WERI-Rb-1 (cell line): Measurements from ENCODE around the gene SPINK2.

ENCODE experiments used
- DNase-seq: peaks from one replicate; pipeline ENCODE4 v3.0.0-alpha.2; 2020
- H3K27ac ChIP-seq: fragments of 250-450 bp; sonication (Bioruptor Pico); 2 replicates; pipeline ENCODE4 v1.5.1; 2020; ENCODE audit warnings: mild to moderate bottlenecking, moderate library complexity
- H3K27me3 ChIP-seq: fragments of 250-450 bp; sonication (Bioruptor Pico); 2 replicates; pipeline ENCODE4 v1.5.1; 2021; ENCODE audit warnings: mild to moderate bottlenecking, low read depth, moderate library complexity; ENCODE audit not compliant: insufficient read depth, severe bottlenecking
- H3K36me3 ChIP-seq: fragments of 250-450 bp; sonication (Bioruptor Pico); 2 replicates; pipeline ENCODE4 v1.5.1; 2020; ENCODE audit warnings: mild to moderate bottlenecking, moderate library complexity
- H3K4me3 ChIP-seq: 2 replicates; pipeline ENCODE4 v1.5.1; 2011; ENCODE audit warnings: low read depth, mild to moderate bottlenecking, control low read depth, low read length
- H3K9me3 ChIP-seq: fragments of 250-450 bp; sonication (Bioruptor Pico); 2 replicates; pipeline ENCODE4 v1.5.1; 2021; ENCODE audit warnings: mild to moderate bottlenecking, moderate library complexity; ENCODE audit not compliant: severe bottlenecking
- CTCF ChIP-seq: IDR thresholded peaks from 2 replicates; pipeline ENCODE4 v1.5.1; 2011; ENCODE audit warnings: low read depth, mild to moderate bottlenecking, control low read depth, inconsistent platforms, low read length

The SPINK2 gene

GRCh38 chr4:56843421-56843899 is 22.0 kb upstream of the SPINK2 start:
- no peak overlapping the region for H3K4me3 ChIP-seq
- no peaks in the 10 kb centered on the region for H3K36me3 ChIP-seq
- H3K27ac ChIP-seq: no peak overlapping the region
- no peak for TF ChIP-seq CTCF
- DNase-seq: no peak
- H3K27me3 ChIP-seq: no peaks in the 10 kb centered on the region
- H3K9me3 ChIP-seq: no peaks in the 10 kb centered on the region

- no peaks in the 10 kb centered on the region for H3K27me3 ChIP-seq
- H3K27ac ChIP-seq: no peak overlapping the region
- no peaks in the 10 kb centered on the region for H3K9me3 ChIP-seq
- no peaks in the 10 kb centered on the region for H3K36me3 ChIP-seq
- TF ChIP-seq CTCF: no peak
- no peak overlapping the region for H3K4me3 ChIP-seq
- DNase-seq: no peak
Measured at GRCh38 chr4:56840559-56840958, 19.1 kb upstream of the SPINK2 start.

- H3K27me3 ChIP-seq: no peaks in the 10 kb centered on the region
- no peak for DNase-seq
- H3K4me3 ChIP-seq: no peak overlapping the region
Measured at GRCh38 chr4:56828784-56829535, 7.5 kb upstream of the SPINK2 start.

GRCh38 chr4:56823933-56824600 is 2.6 kb upstream of the SPINK2 start:
- no peaks in the 10 kb centered on the region for H3K27me3 ChIP-seq
- no peak overlapping the region for H3K4me3 ChIP-seq
- DNase-seq: no peak
- H3K36me3 ChIP-seq: no peaks in the 10 kb centered on the region
- H3K27ac ChIP-seq: no peak overlapping the region
- no peaks in the 10 kb centered on the region for H3K9me3 ChIP-seq
- no peak for TF ChIP-seq CTCF

More at GRCh38 chr4:56828784-56829535, 7.5 kb upstream of the SPINK2 start:
- Histone ChIP-seq H3K27ac (no peak overlapping the region), H3K9me3 (no peaks in the 10 kb centered on the region), H3K36me3 (no peaks in the 10 kb centered on the region)
- TF ChIP-seq CTCF: no peak

GRCh38 chr4:56818797-56819196 is 2.7 kb downstream of the SPINK2 start:
- TF ChIP-seq CTCF: no peak
- Histone ChIP-seq H3K4me3 (no peak overlapping the region), H3K27me3 (no peaks in the 10 kb centered on the region)

More at GRCh38 chr4:56818797-56819196, 2.7 kb downstream of the SPINK2 start:
- H3K36me3 ChIP-seq: no peaks in the 10 kb centered on the region
- H3K27ac ChIP-seq: no peak overlapping the region
- no peaks in the 10 kb centered on the region for H3K9me3 ChIP-seq
- DNase-seq: no peak
